Measurements from ENCODE around the gene RHAG.

DNA sequence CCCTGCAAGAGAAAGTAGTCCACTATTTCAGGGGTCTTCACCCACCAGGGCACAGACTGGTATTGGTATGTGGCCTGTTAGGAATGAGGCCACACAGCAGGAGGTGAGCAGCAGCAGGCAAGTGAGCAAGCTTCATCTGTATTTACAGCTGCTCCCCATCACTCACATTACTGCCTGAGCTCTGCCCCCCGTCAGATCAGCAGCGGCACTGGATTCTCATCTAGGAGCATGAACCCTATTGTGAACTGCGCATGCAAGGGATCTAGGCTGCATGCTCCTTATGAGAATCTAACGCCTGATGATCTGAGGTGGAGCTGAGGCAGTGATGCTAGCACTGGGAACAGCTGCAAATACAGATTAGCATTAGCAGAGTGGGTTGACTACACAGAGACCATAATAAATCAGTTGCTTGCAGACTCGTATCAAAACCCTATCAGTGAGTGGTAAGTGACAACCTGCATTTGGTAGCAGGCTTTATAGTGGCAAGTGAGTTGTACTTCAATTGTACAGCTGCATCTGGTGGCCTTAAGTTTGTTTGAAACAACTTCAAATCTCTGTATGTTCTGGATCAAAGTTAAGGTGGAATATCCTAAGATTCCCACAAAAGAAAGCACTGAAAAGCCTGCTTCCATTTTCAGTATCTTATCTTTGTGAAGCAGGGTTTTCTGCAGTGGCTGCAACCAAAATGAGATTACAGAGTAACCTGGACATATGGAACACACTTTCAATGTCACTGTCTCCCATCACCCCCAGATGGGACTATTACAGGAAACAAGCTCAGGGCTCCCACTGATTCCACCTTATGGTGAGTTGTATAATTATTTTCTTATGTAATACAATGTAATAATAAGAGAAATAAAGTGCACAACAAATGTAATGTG, 73.4 kb downstream of the RHAG start:
- TF ChIP-seq, protein P1, sequence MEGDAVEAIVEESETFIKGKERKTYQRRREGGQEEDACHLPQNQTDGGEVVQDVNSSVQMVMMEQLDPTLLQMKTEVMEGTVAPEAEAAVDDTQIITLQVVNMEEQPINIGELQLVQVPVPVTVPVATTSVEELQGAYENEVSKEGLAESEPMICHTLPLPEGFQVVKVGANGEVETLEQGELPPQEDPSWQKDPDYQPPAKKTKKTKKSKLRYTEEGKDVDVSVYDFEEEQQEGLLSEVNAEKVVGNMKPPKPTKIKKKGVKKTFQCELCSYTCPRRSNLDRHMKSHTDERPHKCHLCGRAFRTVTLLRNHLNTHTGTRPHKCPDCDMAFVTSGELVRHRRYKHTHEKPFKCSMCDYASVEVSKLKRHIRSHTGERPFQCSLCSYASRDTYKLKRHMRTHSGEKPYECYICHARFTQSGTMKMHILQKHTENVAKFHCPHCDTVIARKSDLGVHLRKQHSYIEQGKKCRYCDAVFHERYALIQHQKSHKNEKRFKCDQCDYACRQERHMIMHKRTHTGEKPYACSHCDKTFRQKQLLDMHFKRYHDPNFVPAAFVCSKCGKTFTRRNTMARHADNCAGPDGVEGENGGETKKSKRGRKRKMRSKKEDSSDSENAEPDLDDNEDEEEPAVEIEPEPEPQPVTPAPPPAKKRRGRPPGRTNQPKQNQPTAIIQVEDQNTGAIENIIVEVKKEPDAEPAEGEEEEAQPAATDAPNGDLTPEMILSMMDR (tag by site-specific recombination; IDR thresholded peaks at IDR 0.05): no peak
- TF ChIP-seq, protein P2, sequence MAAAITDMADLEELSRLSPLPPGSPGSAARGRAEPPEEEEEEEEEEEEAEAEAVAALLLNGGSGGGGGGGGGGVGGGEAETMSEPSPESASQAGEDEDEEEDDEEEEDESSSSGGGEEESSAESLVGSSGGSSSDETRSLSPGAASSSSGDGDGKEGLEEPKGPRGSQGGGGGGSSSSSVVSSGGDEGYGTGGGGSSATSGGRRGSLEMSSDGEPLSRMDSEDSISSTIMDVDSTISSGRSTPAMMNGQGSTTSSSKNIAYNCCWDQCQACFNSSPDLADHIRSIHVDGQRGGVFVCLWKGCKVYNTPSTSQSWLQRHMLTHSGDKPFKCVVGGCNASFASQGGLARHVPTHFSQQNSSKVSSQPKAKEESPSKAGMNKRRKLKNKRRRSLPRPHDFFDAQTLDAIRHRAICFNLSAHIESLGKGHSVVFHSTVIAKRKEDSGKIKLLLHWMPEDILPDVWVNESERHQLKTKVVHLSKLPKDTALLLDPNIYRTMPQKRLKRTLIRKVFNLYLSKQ (tag by site-specific recombination; IDR thresholded peaks at IDR 0.05; ENCODE audit: borderline replicate concordance): no peak
- TF ChIP-seq ZNF623 (tag by site-specific recombination; IDR thresholded peaks at IDR 0.05) (no peak), HOXA7 (CRISPR knock-in tag; IDR thresholded peaks at IDR 0.05; ENCODE audit: borderline replicate concordance) (no peak), ZNF274 (IDR thresholded peaks at IDR 0.05; ENCODE audit: low read length) (no peak), ZNF274 (tag by site-specific recombination; IDR thresholded peaks at IDR 0.05; ENCODE audit: borderline replicate concordance) (no peak)
- TF ChIP-seq, protein P3, sequence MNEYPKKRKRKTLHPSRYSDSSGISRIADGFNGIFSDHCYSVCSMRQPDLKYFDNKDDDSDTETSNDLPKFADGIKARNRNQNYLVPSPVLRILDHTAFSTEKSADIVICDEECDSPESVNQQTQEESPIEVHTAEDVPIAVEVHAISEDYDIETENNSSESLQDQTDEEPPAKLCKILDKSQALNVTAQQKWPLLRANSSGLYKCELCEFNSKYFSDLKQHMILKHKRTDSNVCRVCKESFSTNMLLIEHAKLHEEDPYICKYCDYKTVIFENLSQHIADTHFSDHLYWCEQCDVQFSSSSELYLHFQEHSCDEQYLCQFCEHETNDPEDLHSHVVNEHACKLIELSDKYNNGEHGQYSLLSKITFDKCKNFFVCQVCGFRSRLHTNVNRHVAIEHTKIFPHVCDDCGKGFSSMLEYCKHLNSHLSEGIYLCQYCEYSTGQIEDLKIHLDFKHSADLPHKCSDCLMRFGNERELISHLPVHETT (tag by site-specific recombination; IDR thresholded peaks at IDR 0.05): no peak

Data from HEK293 (cell line).